PFSK-1 (cell line): ENCODE measurements around the gene SUGT1.

ENCODE experiments used
- FOXP2 ChIP-seq: optimal IDR thresholded peaks from 2 replicates; pipeline ENCODE3; 2011; ENCODE audit warnings: borderline replicate concordance, control low read depth, inconsistent platforms; ENCODE audit not compliant: insufficient read depth; ENCODE audit errors: extremely low read length, extremely low read depth
- POLR2AphosphoS5 ChIP-seq: IDR thresholded peaks from 2 replicates; pipeline ENCODE4 v1.6.1; 2012; ENCODE audit warnings: low read depth, mild to moderate bottlenecking, control low read depth, low read length, moderate library complexity
- REST ChIP-seq, 2 experiments: IDR thresholded peaks; 2 replicates each; pipeline versions ENCODE4 v1.6.1 to v1.8.0; 2011 to 2012; ENCODE audit warnings: low read depth in 2 of 2, low read length in 2 of 2, control low read depth in 1 of 2, inconsistent platforms in 1 of 2, mild to moderate bottlenecking in 1 of 2, moderate library complexity in 1 of 2; ENCODE audit not compliant: insufficient read depth in 1 of 2
- SIN3A ChIP-seq: IDR thresholded peaks from 2 replicates; pipeline ENCODE4 v1.6.1; 2012; ENCODE audit warnings: mild to moderate bottlenecking, low read length, moderate library complexity, borderline replicate concordance; ENCODE audit not compliant: insufficient read depth
- TAF1 ChIP-seq: IDR thresholded peaks from 2 replicates; pipeline ENCODE4 v1.6.1; 2012; ENCODE audit warnings: low read length, control low read depth, borderline replicate concordance; ENCODE audit not compliant: insufficient read depth

SUGT1 gene

DNA sequence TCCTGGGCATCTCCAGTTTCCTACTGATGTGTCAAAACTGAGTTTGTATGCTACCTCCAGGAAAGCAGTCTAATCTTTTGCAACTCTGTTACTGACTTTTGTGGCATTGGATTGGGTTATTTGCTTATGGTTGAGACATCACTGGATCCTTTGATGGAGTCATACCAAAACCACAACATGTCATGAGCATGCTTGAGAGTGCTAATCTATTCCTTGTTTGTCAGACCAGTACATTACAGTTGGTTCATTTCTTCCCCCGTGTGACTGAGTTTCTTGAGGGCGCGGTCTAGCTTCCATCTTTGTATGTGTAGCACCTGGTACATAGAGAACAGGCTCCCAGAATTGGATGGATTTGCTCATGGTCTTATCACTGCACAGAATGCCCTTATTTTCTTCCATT is 43.2 kb downstream of the SUGT1 start:
- TF ChIP-seq TAF1 (no peak), REST (IDR thresholded peaks at IDR 0.05; ENCODE audit: insufficient read depth in 1 of 2, low read depth in 2 of 2, low read length in 2 of 2) (no peak), POLR2AphosphoS5 (no peak), FOXP2 (no peak), SIN3A (no peak)

DNA sequence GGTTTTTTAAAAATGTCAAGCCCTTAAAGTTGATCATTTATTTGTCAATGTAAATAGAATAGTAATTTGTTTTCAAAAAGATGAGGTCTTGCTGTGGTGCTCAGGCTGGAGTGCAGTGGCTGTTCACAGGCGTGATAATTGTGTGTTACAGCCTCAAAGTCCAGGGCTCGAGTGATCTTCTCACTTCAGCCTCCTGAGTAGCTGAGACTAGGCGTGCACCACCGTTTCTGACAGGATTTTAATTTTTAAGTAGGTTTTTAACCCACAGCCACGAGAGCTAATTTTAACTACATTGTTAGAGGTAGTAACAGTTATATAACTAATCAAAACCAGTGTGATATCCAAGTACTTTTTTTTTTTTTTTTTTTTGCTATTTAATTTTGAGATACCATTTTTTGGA is 43.9 kb downstream of the SUGT1 start:
- TF ChIP-seq POLR2AphosphoS5 (no peak), REST (IDR thresholded peaks at IDR 0.05; ENCODE audit: insufficient read depth in 1 of 2, low read depth in 2 of 2, low read length in 2 of 2) (no peak), SIN3A (no peak), FOXP2 (no peak), TAF1 (no peak)

DNA sequence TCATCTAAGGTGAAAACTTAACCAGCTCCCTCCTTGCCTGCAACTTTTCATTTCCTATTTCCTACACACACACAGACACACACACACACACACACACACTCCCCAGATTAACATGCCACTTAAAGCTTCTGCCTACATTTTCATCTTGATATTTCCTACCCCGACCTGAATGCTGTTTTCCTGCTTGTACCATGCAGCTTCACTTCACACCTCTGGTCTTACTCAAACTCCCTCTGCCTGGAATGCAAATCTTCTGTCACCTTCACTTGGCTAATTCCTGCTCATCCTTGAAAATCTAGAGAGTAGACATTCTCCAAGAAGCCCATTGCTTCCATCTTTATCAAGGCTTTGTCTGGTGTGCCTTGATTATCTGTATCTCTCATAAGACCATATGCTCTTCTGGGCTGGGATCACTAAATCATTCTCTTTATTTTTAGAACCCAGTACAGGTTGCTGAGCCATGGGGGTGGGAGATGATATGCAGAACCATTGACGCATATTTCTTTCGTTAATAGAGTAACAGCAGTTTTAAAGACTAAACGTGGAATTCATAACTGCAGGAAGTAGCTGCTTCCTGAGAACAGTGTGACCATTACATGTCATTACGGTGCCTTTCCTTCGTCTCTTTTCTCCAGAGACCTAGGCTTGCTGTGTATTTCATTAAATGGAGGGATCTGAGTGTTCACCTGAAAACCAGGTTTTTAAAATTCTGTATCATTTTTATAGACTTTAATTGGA is 49.3 kb downstream of the SUGT1 start:
- no peak for TF ChIP-seq POLR2AphosphoS5
- TF ChIP-seq REST (IDR thresholded peaks at IDR 0.05; ENCODE audit: insufficient read depth in 1 of 2, low read depth in 2 of 2, low read length in 2 of 2): no peak

DNA sequence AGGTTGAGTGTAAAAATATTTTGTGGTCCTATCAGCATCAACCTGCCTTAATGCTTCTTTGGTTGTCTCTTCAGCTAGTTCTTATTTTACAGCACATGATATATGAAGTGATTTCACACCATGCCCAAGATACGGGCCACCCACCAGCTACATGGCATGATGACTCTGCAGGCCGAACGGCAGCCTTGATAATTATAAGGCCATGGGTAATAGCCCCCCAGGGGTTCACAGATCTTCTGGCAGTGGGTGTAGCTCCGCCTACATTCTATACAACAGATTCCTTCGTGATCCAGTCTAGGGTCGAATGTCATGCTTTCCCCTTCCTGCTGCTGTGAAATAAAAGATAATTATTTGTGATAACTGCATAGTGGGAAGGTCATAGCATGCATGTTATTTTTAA is 50.8 kb downstream of the SUGT1 start:
- TF ChIP-seq REST (IDR thresholded peaks at IDR 0.05; ENCODE audit: insufficient read depth in 1 of 2, low read depth in 2 of 2, low read length in 2 of 2) (no peak), TAF1 (no peak), SIN3A (no peak), POLR2AphosphoS5 (no peak), FOXP2 (no peak)

DNA sequence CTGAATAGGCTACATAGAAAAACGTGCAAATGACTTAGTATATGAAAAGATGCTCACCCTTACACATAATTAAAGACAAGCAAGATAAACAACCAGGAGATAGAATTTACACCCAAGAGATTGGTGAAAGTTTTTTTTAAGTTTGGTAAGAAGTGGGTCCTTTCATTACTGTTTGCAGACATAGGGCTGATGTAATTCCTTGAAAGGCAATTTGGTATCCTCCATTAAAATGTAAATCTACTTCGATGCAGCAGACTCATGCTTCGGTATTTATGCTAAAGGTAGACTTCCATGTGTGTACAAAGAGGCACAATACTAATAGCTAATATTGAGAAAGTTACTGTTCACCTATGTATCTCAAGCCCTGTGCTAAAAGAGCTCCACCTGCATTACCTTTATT is 53.4 kb downstream of the SUGT1 start:
- TF ChIP-seq TAF1 (no peak), POLR2AphosphoS5 (no peak), SIN3A (no peak), FOXP2 (no peak), REST (IDR thresholded peaks at IDR 0.05; ENCODE audit: insufficient read depth in 1 of 2, low read depth in 2 of 2, low read length in 2 of 2) (no peak)
